Ascending aorta (tissue), 2 donors: ENCODE results near the gene ATF6. TPM values are rescaled to one million over a fixed set of nuclear protein-coding genes. Genes with fewer than 3 reads are reported as not detected.

Source experiments
- DNase-seq, 2 donors: peaks; one replicate each; pipeline ENCODE4 v3.0.0-alpha.2; 2019; ENCODE audit warnings: low spot score in 2 of 2
- H3K27ac ChIP-seq, 2 donors: fragments of 200-600 bp; sonication (generic); one replicate each; pipeline ENCODE4 v1.5.1; 2016 to 2017; ENCODE audit warnings: mild to moderate bottlenecking in 1 of 2
- H3K27me3 ChIP-seq: fragments of 200-600 bp; sonication (generic); one replicate; pipeline ENCODE4 v1.5.1; 2017
- H3K36me3 ChIP-seq, 2 donors: fragments of 200-600 bp; sonication (generic); one replicate each; pipeline ENCODE4 v1.5.1; 2016
- H3K4me1 ChIP-seq, 2 donors: fragments of 200-600 bp; sonication (generic); one replicate each; pipeline ENCODE4 v1.5.1; 2016 to 2017; ENCODE audit warnings: mild to moderate bottlenecking in 1 of 2
- H3K4me3 ChIP-seq, 2 donors: fragments of 200-600 bp; sonication (generic); one replicate each; pipeline ENCODE4 v1.5.1; 2016 to 2017; ENCODE audit warnings: mild to moderate bottlenecking in 1 of 2
- H3K9me3 ChIP-seq, 2 donors: fragments of 200-600 bp; sonication (generic); one replicate each; pipeline ENCODE4 v1.5.1; 2016
- CTCF ChIP-seq, 3 experiments: fragments of 200-600 bp in 2 of 3; fragments of 450-650 bp in 1 of 3; sonication (generic) in 2 of 3; IDR thresholded peaks; one replicate each; pipeline ENCODE4 v1.5.1; 2016 to 2019; ENCODE audit warnings: antibody characterized with exemption in 3 of 3, mild to moderate bottlenecking in 1 of 3, moderate library complexity in 1 of 3
- intact Hi-C: fragments of 100-400 bp; cut with DNase I; formaldehyde crosslinking; loops from one replicate; pipeline ENCODE4 v1.15.1; 2023
- total RNA-seq: library from RNA; depleted of rRNA; stranded (reverse); fragments of >200 nt; gene quantifications from one replicate; pipeline ENCODE4 v1.1.0, GENCODE V29; 2016

The ATF6 gene
- total RNA-seq, 1 donor from 2014 or later = 12.3 TPM

DNA sequence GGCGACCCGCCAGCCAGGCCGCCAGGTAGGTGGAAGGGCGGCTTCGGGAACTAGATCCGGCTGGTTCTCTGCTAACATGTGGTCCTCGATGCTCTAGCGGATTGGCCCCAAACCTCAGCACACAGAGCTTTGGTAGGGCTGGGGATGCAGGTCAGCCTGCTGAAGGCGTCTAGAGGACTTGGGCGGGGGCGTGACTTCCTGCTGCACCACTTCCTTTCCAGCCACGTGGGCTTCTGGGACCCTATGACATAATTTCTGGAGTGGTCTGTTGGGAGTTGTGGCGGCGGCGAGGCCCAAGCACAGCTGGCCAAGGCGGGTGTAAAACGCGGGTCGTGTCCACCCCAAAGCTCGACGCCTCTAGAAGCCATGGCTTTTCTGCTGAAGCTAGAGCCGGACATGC lies 124.5 kb downstream of the ATF6 start:
- Histone ChIP-seq H3K4me3 (no peak overlapping the region), H3K27me3 (no peaks in the 10 kb centered on the region), H3K9me3 (no peaks in the 10 kb centered on the region), H3K27ac (no peak overlapping the region), H3K36me3 (peaks cover 9 to 13% of the 10 kb centered on the region in 2 donors), H3K4me1 (no peaks in the 10 kb centered on the region)
- no peak for TF ChIP-seq CTCF (IDR thresholded peaks at IDR 0.05)
- intact Hi-C loops = no loop called here
- no peak for DNase-seq

DNA sequence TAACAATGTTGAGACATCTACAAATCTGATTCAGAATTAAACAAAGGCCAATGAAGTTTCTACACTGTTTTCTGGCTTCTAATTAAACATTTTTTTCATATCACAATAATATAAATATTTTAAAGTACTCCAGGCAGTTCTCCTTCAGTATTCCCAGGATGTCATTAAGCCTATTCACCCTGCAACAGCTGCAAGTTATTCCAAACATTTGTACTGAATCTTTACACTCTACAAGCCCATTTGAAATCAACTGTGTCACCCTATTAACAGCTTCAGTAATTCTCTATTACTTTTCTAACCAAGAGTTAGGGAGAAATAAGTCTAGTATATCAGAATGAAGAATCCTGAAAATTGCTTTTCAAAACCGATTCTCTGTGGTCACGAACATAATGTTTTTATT lies 133.0 kb downstream of the ATF6 start:
- intact Hi-C loops = no loop called here
- H3K27me3 ChIP-seq = no peaks in the 10 kb centered on the region
- DNase-seq = no peak
- H3K27ac ChIP-seq = no peak overlapping the region
- H3K9me3 ChIP-seq = no peaks in the 10 kb centered on the region
- no peaks in the 10 kb centered on the region for H3K36me3 ChIP-seq
- no peak for TF ChIP-seq CTCF (IDR thresholded peaks at IDR 0.05)
- no peaks in the 10 kb centered on the region for H3K4me1 ChIP-seq
- no peak overlapping the region for H3K4me3 ChIP-seq

- TF ChIP-seq CTCF (IDR thresholded peaks at IDR 0.05) = no peak
- H3K4me3 ChIP-seq = no peak overlapping the region
- intact Hi-C loops = no loop called here
- H3K27me3 ChIP-seq = no peaks in the 10 kb centered on the region
- H3K27ac ChIP-seq = no peak overlapping the region
- H3K9me3 ChIP-seq = no peaks in the 10 kb centered on the region
- no peaks in the 10 kb centered on the region for H3K4me1 ChIP-seq
- no peaks in the 10 kb centered on the region for H3K36me3 ChIP-seq
- no peak for DNase-seq
These were observed 134.0 kb downstream of the ATF6 start for GRCh38 chr1:161900160-161900559.

GRCh38 chr1:161902182-161902581 lies 136.1 kb downstream of the ATF6 start:
- intact Hi-C loops = no loop called here
- Histone ChIP-seq H3K9me3 (no peaks in the 10 kb centered on the region), H3K4me1 (no peaks in the 10 kb centered on the region), H3K36me3 (no peaks in the 10 kb centered on the region), H3K27ac (no peak overlapping the region), H3K27me3 (no peaks in the 10 kb centered on the region), H3K4me3 (no peak overlapping the region)
- TF ChIP-seq CTCF (IDR thresholded peaks at IDR 0.05) = no peak
- no peak for DNase-seq

DNA sequence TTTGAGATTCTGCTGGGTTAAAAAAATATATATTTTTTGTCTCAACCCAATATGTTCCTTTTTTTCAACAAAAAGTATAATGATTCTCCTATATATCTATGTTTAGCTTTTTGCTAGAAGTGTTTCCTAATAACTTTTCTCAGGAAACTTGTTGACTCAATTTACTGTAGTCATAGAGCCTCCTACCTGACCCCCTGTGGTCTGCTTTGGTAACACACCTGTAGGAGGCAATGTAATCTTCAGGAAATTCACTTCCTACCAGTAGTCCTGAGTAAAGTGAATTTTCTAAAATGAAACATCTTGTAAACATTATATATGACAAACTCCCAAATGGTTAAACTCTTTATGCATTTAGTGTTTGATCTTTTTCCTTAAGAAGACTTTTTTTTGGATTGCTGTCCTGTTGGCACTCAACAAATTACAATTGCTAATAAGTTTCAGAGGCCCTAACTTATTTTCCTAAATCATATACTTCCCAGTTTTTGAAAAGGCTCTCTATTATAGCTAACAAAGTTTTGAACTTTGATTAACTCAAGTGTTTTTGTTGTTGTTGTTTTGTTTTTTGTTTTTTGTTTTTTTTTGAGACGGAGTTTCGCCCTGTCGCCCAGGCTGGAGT lies 139.3 kb downstream of the ATF6 start:
- intact Hi-C loops = no loop called here
- TF ChIP-seq CTCF (IDR thresholded peaks at IDR 0.05) = peak in 2 of 3 experiments; percentile 16 to 24

DNA sequence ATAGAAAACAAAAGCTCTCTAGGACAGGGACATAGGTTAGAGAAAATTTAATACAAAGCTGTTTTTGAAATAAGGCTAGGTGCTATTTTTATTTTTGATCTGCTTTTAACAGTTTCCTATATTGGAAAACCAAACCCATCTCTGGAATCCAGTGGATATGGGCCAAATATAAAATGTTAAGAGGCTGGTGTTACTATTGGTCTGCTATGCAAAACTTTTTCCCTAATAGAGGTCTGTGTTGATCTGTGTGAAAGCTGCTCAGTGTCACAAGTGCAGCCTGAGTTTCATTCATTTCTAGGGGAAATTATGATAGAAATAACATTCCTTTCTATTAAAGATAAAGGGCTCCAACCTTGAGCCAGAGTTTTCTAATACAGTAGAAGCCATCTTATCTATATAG lies 141.1 kb downstream of the ATF6 start:
- H3K36me3 ChIP-seq = no peaks in the 10 kb centered on the region

More for the DNA sequence above, 139.3 kb downstream of the ATF6 start:
- no peak for DNase-seq
- peaks cover 0 to 7% of the 10 kb centered on the region in 2 donors for H3K4me1 ChIP-seq
- H3K27ac ChIP-seq = no peak overlapping the region
- no peaks in the 10 kb centered on the region for H3K27me3 ChIP-seq
- H3K36me3 ChIP-seq = no peaks in the 10 kb centered on the region
- no peaks in the 10 kb centered on the region for H3K9me3 ChIP-seq
- no peak overlapping the region for H3K4me3 ChIP-seq

More for the DNA sequence above, 141.1 kb downstream of the ATF6 start:
- no peaks in the 10 kb centered on the region for H3K9me3 ChIP-seq
- H3K4me1 ChIP-seq = peaks cover 0 to 15% of the 10 kb centered on the region in 2 donors
- DNase-seq = no peak
- peak overlapping the region in 1 of 2 donors; percentile 4 for H3K27ac ChIP-seq
- H3K27me3 ChIP-seq = no peaks in the 10 kb centered on the region
- TF ChIP-seq CTCF (IDR thresholded peaks at IDR 0.05) = no peak
- H3K4me3 ChIP-seq = no peak overlapping the region
- intact Hi-C loops = no loop called here
